B cell (primary cell): ENCODE measurements around the gene FIBIN. TPM values are rescaled to one million over a fixed set of nuclear protein-coding genes. Genes with fewer than 3 reads are reported as not detected.
"Not testable (repeated sequence)": the region's sequence is repeated elsewhere in the genome, so short reads cannot be mapped to it uniquely, and the experiment has no call there.

ENCODE experiments used
- ATAC-seq: fragments of 200-7000 bp; cut with Tn5 transposase; one replicate; pipeline ENCODE4 v1.10.0; 2021; ENCODE audit warnings: low read depth, mild to moderate bottlenecking, moderate number of reproducible peaks, moderate library complexity
- CTCF ChIA-PET: fragments of 350-600 bp; sonication (Branson Sonifier 250); formaldehyde crosslinking; loops from one replicate; lab custom pipeline; 2021; ENCODE audit warnings: antibody characterized with exemption, inconsistent platforms; lab: Charles Lee
- POLR2A ChIA-PET: fragments of 350-600 bp; sonication (Branson Sonifier 250); formaldehyde crosslinking; loops from one replicate; lab custom pipeline; 2021; ENCODE audit warnings: antibody characterized with exemption; lab: Charles Lee
- DNase-seq: peaks from one replicate; pipeline ENCODE4 v3.0.0; 2013
- H2AFZ ChIP-seq: 2 replicates; pipeline ENCODE4 v1.6.1; 2012; ENCODE audit warnings: mild to moderate bottlenecking, low read depth, low read length; ENCODE audit not compliant: insufficient read depth, poor library complexity, severe bottlenecking
- H3K27ac ChIP-seq, 2 donors: 1 replicate in 1 of 2; 2 replicates in 1 of 2; pipeline ENCODE4 v1.5.1; 2012 to 2013; ENCODE audit warnings: low read length in 2 of 2, mild to moderate bottlenecking in 2 of 2, moderate library complexity in 1 of 2
- H3K27me3 ChIP-seq, 4 experiments: fragments of 200-600 bp in 1 of 4; sonication (generic) in 1 of 4; replicated peaks in 1 of 4; 1 replicate in 2 of 4; 2 replicates in 2 of 4; pipeline versions ENCODE4 v1.6.1 to v1.7.0; 2013 to 2016; ENCODE audit warnings: low read length in 3 of 4, mild to moderate bottlenecking in 2 of 4, mixed read lengths in 1 of 4, moderate library complexity in 1 of 4; ENCODE audit not compliant: insufficient read depth in 4 of 4, control insufficient read depth in 3 of 4; ENCODE audit errors: control extremely low read depth in 1 of 4
- H3K36me3 ChIP-seq, 2 experiments: replicated peaks in 1 of 2; 1 replicate in 1 of 2; 2 replicates in 1 of 2; pipeline versions ENCODE4 v1.6.1 to v1.7.1; 2013; ENCODE audit warnings: low read length in 1 of 2; ENCODE audit not compliant: insufficient read depth in 2 of 2, control insufficient read depth in 1 of 2; ENCODE audit errors: control extremely low read depth in 1 of 2, extremely low read depth in 1 of 2
- H3K4me1 ChIP-seq, 2 donors: fragments of 200-600 bp in 1 of 2; sonication (generic) in 1 of 2; 1 replicate in 1 of 2; 2 replicates in 1 of 2; pipeline versions ENCODE4 v1.5.1 to v1.6.1; 2013 to 2017; ENCODE audit warnings: low read length in 2 of 2; ENCODE audit not compliant: control insufficient read depth in 2 of 2, insufficient read depth in 2 of 2
- H3K4me2 ChIP-seq: replicated peaks from 2 replicates; pipeline ENCODE3; 2012; ENCODE audit warnings: mild to moderate bottlenecking, low read depth, low read length; ENCODE audit not compliant: poor library complexity, severe bottlenecking
- H3K4me3 ChIP-seq, 5 experiments: fragments of 200-600 bp in 1 of 5; sonication (generic) in 1 of 5; 1 replicate in 3 of 5; 2 replicates in 2 of 5; pipeline versions ENCODE4 v1.5.1 to v1.7.0; 2011 to 2016; ENCODE audit warnings: low read length in 4 of 5, mild to moderate bottlenecking in 4 of 5, low read depth in 2 of 5, control low read depth in 1 of 5, moderate library complexity in 1 of 5; ENCODE audit not compliant: insufficient read depth in 1 of 5; ENCODE audit errors: control extremely low read depth in 1 of 5, extremely low read depth in 1 of 5
- H3K79me2 ChIP-seq: fragments of 200-600 bp; sonication (generic); one replicate; pipeline ENCODE4 v1.6.0; 2016; ENCODE audit warnings: low read length; ENCODE audit not compliant: control insufficient read depth, insufficient read depth
- H3K9ac ChIP-seq: fragments of 200-600 bp; sonication (generic); 2 replicates; pipeline ENCODE4 v1.6.1; 2017; ENCODE audit warnings: mild to moderate bottlenecking, low read length, moderate library complexity
- H3K9me3 ChIP-seq, 3 donors: one replicate each; pipeline versions ENCODE4 v1.6.1 to v1.7.1; 2013; ENCODE audit warnings: low read length in 2 of 3; ENCODE audit not compliant: control insufficient read depth in 2 of 3, insufficient read depth in 1 of 3; ENCODE audit errors: control extremely low read depth in 1 of 3
- H4K20me1 ChIP-seq: 2 replicates; pipeline ENCODE4 v1.6.0; 2012; ENCODE audit warnings: mild to moderate bottlenecking, low read length; ENCODE audit not compliant: insufficient read depth, control insufficient read depth, poor library complexity, severe bottlenecking
- H3K27ac Mint-ChIP-seq: one replicate; pipeline ENCODE4 v1.8.0; 2021; ENCODE audit warnings: mixed read lengths
- H3K27me3 Mint-ChIP-seq: one replicate; pipeline ENCODE4 v1.8.0; 2021; ENCODE audit warnings: mixed read lengths
- H3K4me1 Mint-ChIP-seq: one replicate; pipeline ENCODE4 v1.8.0; 2021; ENCODE audit warnings: mixed read lengths
- H3K4me3 Mint-ChIP-seq: one replicate; pipeline ENCODE4 v1.8.0; 2021; ENCODE audit warnings: mixed read lengths
- H3K9me3 Mint-ChIP-seq: one replicate; pipeline ENCODE4 v1.8.0; 2022; ENCODE audit warnings: mixed read lengths; ENCODE audit not compliant: insufficient read depth
- WGBS: methylation state at CpG from one replicate; pipeline ENCODE4 v1.1.5; 2013; ENCODE audit warnings: missing lambda C conversion rate; ENCODE audit not compliant: insufficient coverage; 5-methylcytosine and 5-hydroxymethylcytosine counted together
- intact Hi-C: fragments of 100-400 bp; cut with micrococcal nuclease; formaldehyde crosslinking; loops from one replicate; pipeline ENCODE4 v1.10.0; 2022
- polyA plus RNA-seq: library from polyadenylated mRNA; depleted of rRNA; stranded (reverse); fragments of >200 nt; gene quantifications from 2 replicates; pipeline ENCODE4 v1.2.3, GENCODE V29; 2012
- total RNA-seq, 2 donors: library from RNA; stranded (reverse); fragments of 120-200 nt in 1 of 2; gene quantifications; 1 replicate in 1 of 2; 2 replicates in 1 of 2; pipeline versions ENCODE4 v1.2.3 to v1.2.4, GENCODE V29; 2013 to 2022
- TF ChIP-seq, protein P1 (sequence below): fragments of 200-600 bp; IDR thresholded peaks from one replicate; pipeline ENCODE4 v1.8.0; 2022; ENCODE audit warnings: antibody characterized with exemption, mild to moderate bottlenecking

FIBIN gene
- total and polyA plus RNA-seq, 2 donors (not counting 1 experiment from before 2014, with no cell fraction given), result not detected

DNA sequence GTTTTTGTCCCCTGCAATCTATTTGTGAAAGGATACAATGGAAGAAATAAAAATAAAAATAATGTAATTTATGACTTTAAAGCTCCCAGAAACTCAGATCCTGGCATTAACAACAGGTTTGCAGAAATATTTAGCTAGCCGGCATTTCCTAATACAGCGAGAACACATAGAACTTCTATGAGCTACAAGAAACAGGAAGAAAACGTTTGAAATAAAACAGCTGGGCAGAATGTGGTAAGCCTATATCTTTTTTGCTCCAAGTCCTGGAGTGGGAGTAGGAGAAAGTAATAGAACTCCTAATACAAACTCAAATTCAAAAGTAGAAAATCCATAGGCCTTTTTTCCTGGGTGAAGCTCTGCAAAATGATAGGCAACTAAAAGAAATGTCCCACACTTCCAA, 29.6 kb upstream of the FIBIN start:
- POLR2A ChIA-PET, result no interaction called here
- H2AFZ ChIP-seq, result no peak overlapping the region
- Mint-ChIP-seq H3K27me3 (no peaks in the 10 kb centered on the region), H3K4me3 (no peak overlapping the region), H3K9me3 (peaks cover 3% of the 10 kb centered on the region), H3K27ac (no peak overlapping the region), H3K4me1 (no peaks in the 10 kb centered on the region)
- no peak overlapping the region for H3K4me2 ChIP-seq
- no peaks in the 10 kb centered on the region for H3K27me3 ChIP-seq
- intact Hi-C loops, result no loop called here
- H3K27ac ChIP-seq, result no peak overlapping the region
- H3K4me1 ChIP-seq, result no peaks in the 10 kb centered on the region
- TF ChIP-seq, protein P1, sequence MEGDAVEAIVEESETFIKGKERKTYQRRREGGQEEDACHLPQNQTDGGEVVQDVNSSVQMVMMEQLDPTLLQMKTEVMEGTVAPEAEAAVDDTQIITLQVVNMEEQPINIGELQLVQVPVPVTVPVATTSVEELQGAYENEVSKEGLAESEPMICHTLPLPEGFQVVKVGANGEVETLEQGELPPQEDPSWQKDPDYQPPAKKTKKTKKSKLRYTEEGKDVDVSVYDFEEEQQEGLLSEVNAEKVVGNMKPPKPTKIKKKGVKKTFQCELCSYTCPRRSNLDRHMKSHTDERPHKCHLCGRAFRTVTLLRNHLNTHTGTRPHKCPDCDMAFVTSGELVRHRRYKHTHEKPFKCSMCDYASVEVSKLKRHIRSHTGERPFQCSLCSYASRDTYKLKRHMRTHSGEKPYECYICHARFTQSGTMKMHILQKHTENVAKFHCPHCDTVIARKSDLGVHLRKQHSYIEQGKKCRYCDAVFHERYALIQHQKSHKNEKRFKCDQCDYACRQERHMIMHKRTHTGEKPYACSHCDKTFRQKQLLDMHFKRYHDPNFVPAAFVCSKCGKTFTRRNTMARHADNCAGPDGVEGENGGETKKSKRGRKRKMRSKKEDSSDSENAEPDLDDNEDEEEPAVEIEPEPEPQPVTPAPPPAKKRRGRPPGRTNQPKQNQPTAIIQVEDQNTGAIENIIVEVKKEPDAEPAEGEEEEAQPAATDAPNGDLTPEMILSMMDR, result no peak
- no peak overlapping the region for H3K9ac ChIP-seq
- ATAC-seq (no peak), DNase-seq (no peak)
- no peak overlapping the region for H3K4me3 ChIP-seq
- no peaks in the 10 kb centered on the region for H3K79me2 ChIP-seq
- no peaks in the 10 kb centered on the region for H3K36me3 ChIP-seq
- CTCF ChIA-PET, result no interaction called here
- no CpG with 5 or more reads among the region's 3 CpGs for WGBS
- no peaks in the 10 kb centered on the region for H4K20me1 ChIP-seq
- H3K9me3 ChIP-seq, result peaks cover 0 to 1% (median 0%) of the 10 kb centered on the region in 3 donors

DNA sequence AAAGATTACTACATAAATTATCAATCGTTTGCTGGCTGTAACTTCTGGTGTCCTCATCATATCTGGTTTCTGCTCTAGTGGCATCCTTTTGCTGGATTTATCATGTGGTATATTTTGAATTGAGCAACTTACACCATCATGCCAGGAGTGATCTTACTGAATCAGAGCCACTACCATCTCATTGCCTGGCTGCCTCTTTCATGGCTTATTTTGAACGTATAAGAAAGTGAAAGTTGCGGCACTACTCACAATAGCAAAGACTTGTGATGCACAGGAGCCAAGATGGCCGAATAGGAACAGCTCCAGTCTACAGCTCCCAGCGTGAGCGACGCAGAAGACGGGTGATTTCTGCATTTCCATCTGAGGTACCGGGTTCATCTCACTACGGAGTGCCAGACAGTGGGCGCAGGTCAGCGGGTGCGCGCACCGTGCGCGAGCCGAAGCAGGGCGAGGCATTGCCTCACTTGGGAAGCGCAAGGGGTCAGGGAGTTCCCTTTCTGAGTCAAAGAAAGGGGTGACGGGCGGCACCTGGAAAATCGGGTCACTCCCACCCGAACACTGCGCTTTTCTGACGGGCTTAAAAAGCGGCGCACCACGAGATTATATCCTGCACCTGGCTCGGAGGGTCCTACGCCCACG, 28.9 kb upstream of the FIBIN start:
- H3K4me3 Mint-ChIP-seq, POLR2A ChIA-PET: not testable (repeated sequence)

More for the DNA sequence above, 28.9 kb upstream of the FIBIN start:
- H3K4me2 ChIP-seq, H3K9me3 ChIP-seq, CTCF ChIA-PET, H3K9me3 Mint-ChIP-seq, H2AFZ ChIP-seq, H3K4me1 ChIP-seq, H3K4me3 ChIP-seq, H3K9ac ChIP-seq, H3K27me3 Mint-ChIP-seq, ATAC-seq, H3K79me2 ChIP-seq, H3K27me3 ChIP-seq, H3K4me1 Mint-ChIP-seq, H4K20me1 ChIP-seq, H3K27ac Mint-ChIP-seq, H3K27ac ChIP-seq, intact Hi-C loops, H3K36me3 ChIP-seq, DNase-seq: not testable (repeated sequence)
- WGBS, result 87% methylated on average over 3 of the region's 32 CpGs
